NK-92 (cell line): ENCODE measurements around the gene TLE4.
"Not testable (repeated sequence)": the region's sequence is repeated elsewhere in the genome, so short reads cannot be mapped to it uniquely, and the experiment has no call there.

ENCODE experiments used
- DNase-seq: peaks from one replicate; lab custom pipeline; 2025; ENCODE audit not compliant: unreplicated experiment; lab: John Stamatoyannopoulos, UW

TLE4 gene

GRCh38 chr9:79571309-79572031 is at the start of gene TLE4:
TSS of gene TLE4 (plus strand) at chr9:79571965. CDS start at chr9:79572791, 826 bp downstream.
- peak; percentile 98 for DNase-seq

GRCh38 chr9:79522793-79523192 is 49.0 kb upstream of the TLE4 start:
- DNase-seq, result no peak

GRCh38 chr9:79524266-79524665 is 47.5 kb upstream of the TLE4 start:
- DNase-seq, result no peak

- DNase-seq, result no peak
Observed at GRCh38 chr9:79526149-79526672, 45.6 kb upstream of the TLE4 start.

- no peak for DNase-seq
Observed at GRCh38 chr9:79535534-79535933, 36.2 kb upstream of the TLE4 start.

GRCh38 chr9:79537838-79538237 is 33.9 kb upstream of the TLE4 start:
- DNase-seq, result no peak

GRCh38 chr9:79542735-79543620 is 28.8 kb upstream of the TLE4 start:
- DNase-seq, result no peak

- not testable (repeated sequence) for DNase-seq
Observed at GRCh38 chr9:79544375-79544774, 27.4 kb upstream of the TLE4 start.

- DNase-seq, result no peak
Observed at GRCh38 chr9:79551586-79551985, 20.2 kb upstream of the TLE4 start.

GRCh38 chr9:79551994-79552393 is 19.8 kb upstream of the TLE4 start:
- no peak for DNase-seq

GRCh38 chr9:79555474-79556089 is 16.2 kb upstream of the TLE4 start:
- DNase-seq, result no peak

GRCh38 chr9:79559495-79560181 is 12.1 kb upstream of the TLE4 start:
- DNase-seq, result no peak

- no peak for DNase-seq
Observed at GRCh38 chr9:79562749-79563386, 8.9 kb upstream of the TLE4 start.

GRCh38 chr9:79564105-79564504 is 7.7 kb upstream of the TLE4 start:
- no peak for DNase-seq

- no peak for DNase-seq
Observed at GRCh38 chr9:79565245-79565644, 6.5 kb upstream of the TLE4 start.

GRCh38 chr9:79567671-79568098 is 4.1 kb upstream of the TLE4 start:
- DNase-seq, result no peak

GRCh38 chr9:79568337-79569101 is 3.2 kb upstream of the TLE4 start:
- DNase-seq, result no peak

GRCh38 chr9:79569814-79570447 is 1.8 kb upstream of the TLE4 start:
- no peak for DNase-seq
